GM12892 (cell line): Measurements from ENCODE around the gene TM9SF4.

Experiments
- POLR2A ChIP-seq: IDR thresholded peaks from 2 replicates; pipeline ENCODE4 v1.6.1; 2011; ENCODE audit warnings: low read depth, low read length, control low read depth
- POLR2AphosphoS5 ChIP-seq: IDR thresholded peaks from 2 replicates; pipeline ENCODE4 v1.6.1; 2011; ENCODE audit warnings: low read depth, low read length, control low read depth
- TAF1 ChIP-seq: IDR thresholded peaks from 2 replicates; pipeline ENCODE4 v1.6.1; 2011; ENCODE audit warnings: low read depth, mild to moderate bottlenecking, control low read depth, low read length, borderline replicate concordance

DNA sequence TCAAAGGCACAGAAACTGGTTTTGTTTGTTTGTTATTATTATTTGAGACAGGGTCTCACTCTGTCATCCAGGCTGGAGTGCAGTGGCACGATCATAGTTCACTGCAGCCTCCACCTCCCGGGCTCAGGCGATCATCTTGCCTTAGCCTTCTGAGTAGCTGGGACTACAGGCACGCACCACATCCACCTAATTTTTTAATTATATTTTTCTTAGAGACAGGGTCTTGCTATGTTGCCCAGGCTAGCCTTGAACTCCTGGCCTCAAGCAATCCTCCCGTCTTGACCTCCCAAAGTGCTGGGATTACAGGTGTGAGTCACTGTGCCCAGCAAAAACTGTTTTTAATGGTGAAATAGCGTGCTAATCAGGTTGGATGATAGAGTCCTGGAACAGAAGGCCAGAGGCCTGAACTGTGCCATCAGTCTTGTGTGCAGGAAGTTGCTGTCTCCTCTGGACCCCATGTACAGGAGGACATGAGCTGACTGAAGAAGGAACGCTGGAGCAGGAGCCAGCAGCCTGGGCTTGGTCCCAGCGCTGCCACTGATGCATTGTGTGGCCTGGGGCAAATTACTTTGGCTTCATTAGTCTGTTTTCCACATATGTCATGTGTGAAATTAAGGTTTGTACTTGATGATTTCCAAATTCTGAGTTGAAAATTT is 4.9 kb downstream of the TM9SF4 start:
- no peak for TF ChIP-seq POLR2A
- no peak for TF ChIP-seq POLR2AphosphoS5
- TF ChIP-seq TAF1, result no peak
